Gastrocnemius medialis (tissue), 4 donors: ENCODE measurements around the gene NEDD4L.

Experiments used
- POLR2A ChIP-seq, 2 donors: fragments of 450-650 bp; IDR thresholded peaks; one replicate each; pipeline ENCODE4 v1.6.1; 2017; ENCODE audit warnings: antibody characterized with exemption in 2 of 2, mild to moderate bottlenecking in 2 of 2, moderate library complexity in 2 of 2
- TF ChIP-seq, protein P1 (sequence below), 5 experiments: fragments of 450-650 bp in 3 of 5; fragments of 200-600 bp in 2 of 5; sonication (generic) in 2 of 5; IDR thresholded peaks in 4 of 5; conservative IDR thresholded peaks in 1 of 5; 1 replicate in 4 of 5; 2 replicates in 1 of 5; pipeline ENCODE4 v1.5.1; 2016 to 2019; ENCODE audit warnings: antibody characterized with exemption in 5 of 5, mild to moderate bottlenecking in 3 of 5, moderate library complexity in 3 of 5

DNA sequence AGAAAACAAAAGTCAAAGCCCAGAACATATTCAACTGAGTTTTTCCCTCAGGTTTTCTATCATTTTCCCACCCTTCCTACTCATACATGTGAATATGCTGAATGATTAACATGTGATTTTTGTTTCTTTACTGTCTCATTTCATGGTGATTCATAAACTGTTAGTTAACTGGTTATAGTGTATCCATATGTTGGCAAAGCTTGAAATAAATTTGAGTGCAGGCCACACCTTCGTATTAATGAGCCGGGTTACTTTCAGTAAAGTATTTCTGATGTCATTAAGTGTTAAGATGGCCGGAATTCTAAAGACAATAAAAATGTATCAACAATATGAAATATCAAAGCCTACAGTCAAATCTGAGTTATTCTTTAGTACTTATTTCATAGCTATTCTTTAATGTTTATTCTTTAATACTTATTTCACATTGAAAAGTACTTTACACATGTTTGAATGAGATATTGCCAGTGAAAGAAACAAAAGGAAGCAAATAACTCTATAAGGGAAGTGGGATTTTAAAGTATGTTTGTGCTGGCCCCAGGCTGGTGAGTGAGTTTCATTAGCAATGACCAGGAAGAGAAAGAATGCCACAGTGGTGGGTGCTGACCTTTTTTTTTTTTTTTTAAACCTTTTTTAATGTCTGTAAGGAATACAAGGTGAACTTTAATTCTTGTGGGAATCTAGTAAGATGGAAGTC, 178.6 kb downstream of the NEDD4L start:
- no peak for TF ChIP-seq POLR2A (IDR thresholded peaks at IDR 0.05)
- TF ChIP-seq, protein P1, sequence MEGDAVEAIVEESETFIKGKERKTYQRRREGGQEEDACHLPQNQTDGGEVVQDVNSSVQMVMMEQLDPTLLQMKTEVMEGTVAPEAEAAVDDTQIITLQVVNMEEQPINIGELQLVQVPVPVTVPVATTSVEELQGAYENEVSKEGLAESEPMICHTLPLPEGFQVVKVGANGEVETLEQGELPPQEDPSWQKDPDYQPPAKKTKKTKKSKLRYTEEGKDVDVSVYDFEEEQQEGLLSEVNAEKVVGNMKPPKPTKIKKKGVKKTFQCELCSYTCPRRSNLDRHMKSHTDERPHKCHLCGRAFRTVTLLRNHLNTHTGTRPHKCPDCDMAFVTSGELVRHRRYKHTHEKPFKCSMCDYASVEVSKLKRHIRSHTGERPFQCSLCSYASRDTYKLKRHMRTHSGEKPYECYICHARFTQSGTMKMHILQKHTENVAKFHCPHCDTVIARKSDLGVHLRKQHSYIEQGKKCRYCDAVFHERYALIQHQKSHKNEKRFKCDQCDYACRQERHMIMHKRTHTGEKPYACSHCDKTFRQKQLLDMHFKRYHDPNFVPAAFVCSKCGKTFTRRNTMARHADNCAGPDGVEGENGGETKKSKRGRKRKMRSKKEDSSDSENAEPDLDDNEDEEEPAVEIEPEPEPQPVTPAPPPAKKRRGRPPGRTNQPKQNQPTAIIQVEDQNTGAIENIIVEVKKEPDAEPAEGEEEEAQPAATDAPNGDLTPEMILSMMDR (IDR thresholded peaks at IDR 0.05 in 4 of 5, conservative IDR thresholded peaks at IDR 0.05 in 1 of 5), result no peak
